ENCODE measurements around the gene HPS1. TPM values are rescaled to one million over a fixed set of nuclear protein-coding genes. Genes with fewer than 3 reads are reported as not detected.

HPS1 gene
- total RNA-seq, 1 experiment from 2014 or later = 47.4 TPM

GRCh38 chr10:98402931-98403718 lies 43.6 kb downstream of the HPS1 start:
- no peak overlapping the region for H2BK20ac ChIP-seq (ENCODE audit: low read depth, low read length, poor library complexity, severe bottlenecking)
- no peaks in the 10 kb centered on the region for H3K27me3 ChIP-seq (ENCODE audit: insufficient read depth, low read length)
- H4K5ac ChIP-seq (ENCODE audit: insufficient read length, low read depth, low read length) = no peak overlapping the region
- no peak overlapping the region for H3T11ph ChIP-seq (ENCODE audit: low read length)
- no peaks in the 10 kb centered on the region for H3K79me2 ChIP-seq (ENCODE audit: insufficient read depth, low read length)
- H3K23me2 ChIP-seq (ENCODE audit: insufficient read length, low read depth, low read length, poor library complexity, severe bottlenecking) = no peaks in the 10 kb centered on the region
- no peak overlapping the region for H4K91ac ChIP-seq (ENCODE audit: insufficient read length, low read depth, low read length)
- H3K18ac ChIP-seq (ENCODE audit: insufficient read length, low read depth, low read length) = no peak overlapping the region
- no peaks in the 10 kb centered on the region for H3K9me3 ChIP-seq (ENCODE audit: control insufficient read depth, low read depth, low read length)
- no peak overlapping the region for H2BK5ac ChIP-seq (ENCODE audit: insufficient read length, low read length)
- no peak overlapping the region for H2BK120ac ChIP-seq (ENCODE audit: low read depth, low read length, poor library complexity, severe bottlenecking)
- no peak overlapping the region for H3K4me3 Mint-ChIP-seq
- H2AK5ac ChIP-seq (ENCODE audit: insufficient read length, low read length) = no peak overlapping the region
- H4K8ac ChIP-seq (replicated peaks; ENCODE audit: insufficient read length, low read depth, low read length) = no peak overlapping the region
- H3K9ac ChIP-seq (ENCODE audit: extremely low read depth, insufficient read length, low read length) = no peak overlapping the region
- H3K9me3 Mint-ChIP-seq = no peaks in the 10 kb centered on the region
- no peaks in the 10 kb centered on the region for H3K27me3 Mint-ChIP-seq (ENCODE audit: low read depth)
- no peak overlapping the region for H2BK15ac ChIP-seq (ENCODE audit: low read depth, low read length)
- H3K23ac ChIP-seq (ENCODE audit: insufficient read length, low read depth, low read length) = no peak overlapping the region
- H2AFZ ChIP-seq (ENCODE audit: low read length) = no peak overlapping the region
- H3K56ac ChIP-seq (ENCODE audit: insufficient read length, low read depth, low read length) = no peak overlapping the region
- H4K20me1 ChIP-seq (ENCODE audit: control insufficient read depth, insufficient read depth, insufficient read length) = no peaks in the 10 kb centered on the region
- H3K4me1 Mint-ChIP-seq = peaks cover 5 to 8% of the 10 kb centered on the region in 2 experiments
- no peak for TF ChIP-seq CTCF (conservative IDR thresholded peaks at IDR 0.05)
- no peak overlapping the region for H3K4me2 ChIP-seq (ENCODE audit: insufficient read depth, insufficient read length, low read length)
- no peak overlapping the region for H3K4ac ChIP-seq (ENCODE audit: low read depth, low read length)
- peak overlapping the region in 1 of 3 experiments; percentile 13; a peak in 1 of 7 replicates for H3K27ac Mint-ChIP-seq
- no peaks in the 10 kb centered on the region; the same call in 1 of the 2 replicates for H3K4me1 ChIP-seq (ENCODE audit: insufficient read depth, low read length)
- no peak overlapping the region for H3K27ac ChIP-seq (ENCODE audit: insufficient read length, low read depth, low read length)
- H2BK12ac ChIP-seq (ENCODE audit: insufficient read length, low read depth, low read length) = no peak overlapping the region
- WGBS (ENCODE audit: extremely low coverage, insufficient read length, low lambda C conversion rate) = no CpG with 5 or more reads among the region's 23 CpGs
- H3K14ac ChIP-seq (ENCODE audit: insufficient read depth, low read length) = no peak overlapping the region; the same call in 1 of the 2 replicates
- H3K36me3 Mint-ChIP-seq (ENCODE audit: insufficient read depth in 1 of 3, low read depth in 3 of 3) = no peaks in the 10 kb centered on the region; a peak in 2 of 7 replicates
- H3K79me1 ChIP-seq (ENCODE audit: insufficient read depth, low read depth, low read length, poor library complexity, severe bottlenecking) = no peaks in the 10 kb centered on the region
- DNase-seq = no peak
